ENCODE data around the gene ASTN1.

ASTN1 gene

DNA sequence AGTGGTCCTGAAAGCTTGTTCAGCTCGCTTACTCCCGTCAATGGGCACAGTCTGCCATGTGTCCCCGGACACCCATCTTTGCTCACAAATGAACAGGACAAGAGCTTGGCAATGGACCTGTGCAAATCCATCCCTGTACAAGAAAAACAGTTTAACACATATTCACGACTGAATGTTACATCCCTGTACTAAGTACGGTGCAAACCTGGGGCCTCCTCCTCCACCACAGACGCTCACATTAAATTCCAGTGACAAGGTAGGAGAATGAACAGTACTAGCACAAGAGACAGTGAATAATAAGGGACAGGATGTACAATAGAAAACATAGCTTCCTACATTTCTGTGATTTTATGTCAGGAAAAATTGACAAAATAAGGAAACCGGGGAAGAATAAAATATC is 187.7 kb downstream of the ASTN1 start:
- no peak for DNase-seq

GRCh38 chr1:176976225-176976624 is 188.3 kb downstream of the ASTN1 start:
- DNase-seq = no peak

DNA sequence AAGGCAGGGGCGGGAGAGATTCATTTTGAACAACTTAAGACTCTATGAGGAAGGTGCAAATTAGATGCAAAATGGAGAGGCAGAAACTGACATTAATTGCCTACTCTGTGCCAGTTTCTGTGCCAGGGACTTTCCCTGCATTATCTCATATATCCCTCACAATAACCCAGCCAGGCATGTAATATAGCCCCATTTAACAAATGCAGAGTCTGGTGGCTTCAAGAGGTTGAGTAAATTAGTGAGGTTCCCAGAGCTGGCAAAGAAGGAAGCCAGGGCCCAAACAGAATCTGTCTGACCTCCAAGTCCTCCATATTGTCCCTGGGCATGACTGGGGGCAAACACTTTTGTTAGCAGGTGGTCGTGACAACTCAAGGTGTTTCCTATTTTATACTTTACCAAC is 199.8 kb downstream of the ASTN1 start:
- DNase-seq = no peak

DNA sequence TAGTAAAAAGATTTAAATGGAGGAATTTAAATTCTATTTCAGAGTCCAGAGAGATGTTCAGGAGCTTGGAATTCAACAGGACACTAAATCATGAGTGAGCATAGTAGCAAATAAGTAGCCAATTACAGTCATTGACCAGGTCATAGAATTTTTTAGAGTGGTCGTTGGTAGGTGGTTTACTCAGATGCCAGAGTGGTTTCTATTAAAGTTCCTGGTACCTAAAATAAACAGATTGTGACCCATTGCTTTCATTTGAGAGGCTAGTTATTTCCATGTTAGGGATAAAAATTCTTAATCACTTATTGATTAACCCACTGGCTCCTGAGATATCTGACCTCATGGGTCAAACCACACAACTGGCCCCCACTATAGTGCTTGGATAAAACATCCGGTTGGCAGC is 201.3 kb downstream of the ASTN1 start:
- no peak for DNase-seq

DNA sequence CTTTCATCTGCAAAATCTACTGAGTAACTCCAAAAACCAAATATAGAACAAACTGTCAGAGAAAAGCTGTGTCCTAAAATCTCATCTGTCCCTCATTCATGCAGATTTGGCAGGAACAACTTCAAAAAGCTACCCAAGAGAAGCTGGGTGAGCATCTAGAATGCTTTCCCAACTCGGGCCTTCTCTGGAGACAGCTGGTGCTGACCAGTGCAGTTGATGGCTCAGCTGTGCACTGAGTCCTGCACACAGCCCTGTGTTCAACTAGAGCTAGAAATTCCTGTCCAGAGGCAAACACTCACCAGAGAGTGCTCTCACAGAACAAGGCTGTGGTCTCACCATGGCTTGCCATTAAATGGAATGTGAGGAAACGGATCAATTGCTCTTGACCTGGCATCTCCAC is 202.8 kb downstream of the ASTN1 start:
- no peak for DNase-seq

DNA sequence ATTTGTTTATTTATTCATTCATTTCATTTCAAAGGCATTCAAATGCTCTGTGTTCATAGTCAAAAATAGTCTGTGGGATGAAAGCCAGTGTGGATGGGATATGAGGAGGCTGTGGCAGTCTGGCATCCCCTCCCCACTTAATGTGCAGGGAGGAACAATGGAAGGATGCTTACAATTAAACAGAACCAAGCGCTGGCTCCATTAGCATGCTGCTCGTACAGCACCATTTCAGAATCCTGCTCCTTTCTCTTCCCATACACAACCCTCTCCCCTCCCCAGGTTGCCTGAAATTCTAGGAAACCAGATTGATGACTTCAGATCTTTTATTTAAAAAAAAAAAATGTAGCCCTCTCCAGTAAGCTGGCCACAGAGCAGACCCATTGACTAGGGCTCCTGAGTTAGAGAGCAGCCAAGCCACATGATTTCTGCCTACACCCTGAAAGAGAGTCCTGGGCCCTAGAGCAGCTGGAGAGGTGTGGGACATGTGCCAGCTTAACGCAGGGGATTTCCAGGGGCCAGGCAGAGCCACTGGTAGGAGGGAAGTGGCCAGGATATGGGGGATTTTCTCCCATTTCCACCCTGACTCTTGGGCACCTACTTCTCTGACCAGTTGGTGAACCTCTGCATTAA is 205.2 kb downstream of the ASTN1 start:
- DNase-seq = no peak

DNA sequence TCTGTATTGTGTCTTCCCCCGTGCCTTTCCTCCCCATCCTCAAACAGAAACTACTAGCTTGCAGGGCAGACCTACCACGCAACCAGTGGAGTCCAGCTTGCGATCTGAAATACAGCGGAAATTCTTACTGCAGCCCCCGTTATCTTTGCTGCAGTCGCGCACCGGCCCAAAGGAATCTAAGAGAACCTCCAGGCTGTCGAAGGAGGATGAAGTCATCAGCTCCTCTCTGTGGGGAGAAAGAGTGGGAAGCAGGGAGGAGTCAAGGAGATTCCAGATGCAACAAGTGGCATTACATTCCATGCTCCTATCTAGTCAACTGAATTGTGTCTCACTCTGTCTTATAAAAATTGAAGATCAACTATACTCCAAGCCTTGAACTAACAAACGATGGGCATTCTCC is 206.9 kb downstream of the ASTN1 start:
- DNase-seq = no peak

- no peak for DNase-seq
Observed at GRCh38 chr1:176954242-176954641, 210.3 kb downstream of the ASTN1 start.

DNA sequence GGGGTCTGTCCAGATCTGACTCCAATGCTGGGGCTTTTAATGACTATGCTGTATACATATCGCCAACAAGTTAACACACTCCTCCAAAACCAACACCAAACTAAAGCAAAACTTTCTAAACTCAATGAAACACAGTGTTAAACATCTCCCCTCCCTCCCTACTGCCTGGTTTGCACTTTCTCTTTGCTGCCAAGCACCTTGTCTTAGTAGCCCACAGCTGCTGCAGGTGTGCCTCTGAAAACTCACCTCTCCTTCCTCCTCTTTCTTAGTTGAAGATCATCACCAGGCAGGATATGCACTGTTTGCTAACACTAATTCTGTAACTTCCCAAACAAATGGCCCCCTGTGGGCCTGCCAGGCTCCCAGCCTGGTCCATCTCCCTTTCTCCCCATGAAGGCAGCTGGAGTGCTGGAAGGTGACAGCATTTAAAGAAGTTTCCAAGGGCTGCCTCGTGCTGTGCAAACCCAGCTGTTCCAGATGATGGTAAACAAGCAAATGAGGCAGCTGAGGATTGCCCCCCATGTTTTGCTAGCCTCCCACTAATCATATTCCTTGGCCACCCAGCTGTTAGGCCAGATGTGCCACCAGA is 213.7 kb downstream of the ASTN1 start:
- no peak for DNase-seq

DNA sequence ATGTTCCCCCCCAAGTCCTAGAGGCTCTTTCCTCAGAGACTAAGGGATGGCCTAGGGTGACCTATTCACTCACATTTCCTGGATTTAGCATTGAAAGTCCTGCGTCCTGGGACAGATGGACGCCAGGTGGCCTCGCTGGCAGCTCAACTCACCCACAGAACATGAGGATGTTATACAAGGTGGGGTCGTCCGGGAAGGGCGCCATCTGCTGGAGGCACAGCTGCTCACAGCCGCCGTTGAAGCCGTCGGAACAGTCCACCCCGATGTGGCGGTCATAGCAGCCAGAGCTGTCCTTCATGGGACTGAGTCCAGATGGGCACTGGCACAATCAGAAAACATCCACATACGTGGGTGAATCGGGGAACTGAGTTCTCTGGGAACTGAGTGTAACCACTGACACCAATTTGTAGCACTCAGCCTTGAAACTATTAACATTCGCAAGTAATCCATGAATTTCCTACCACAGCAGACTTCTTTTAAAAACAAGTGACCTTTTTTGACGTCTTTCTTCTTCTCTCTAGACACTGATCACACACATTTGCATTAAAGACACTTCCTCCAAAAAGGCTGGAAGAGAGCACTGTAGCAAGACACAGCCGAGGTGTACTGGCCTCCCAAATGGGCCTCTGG is 215.4 kb downstream of the ASTN1 start:
- no peak for DNase-seq

DNA sequence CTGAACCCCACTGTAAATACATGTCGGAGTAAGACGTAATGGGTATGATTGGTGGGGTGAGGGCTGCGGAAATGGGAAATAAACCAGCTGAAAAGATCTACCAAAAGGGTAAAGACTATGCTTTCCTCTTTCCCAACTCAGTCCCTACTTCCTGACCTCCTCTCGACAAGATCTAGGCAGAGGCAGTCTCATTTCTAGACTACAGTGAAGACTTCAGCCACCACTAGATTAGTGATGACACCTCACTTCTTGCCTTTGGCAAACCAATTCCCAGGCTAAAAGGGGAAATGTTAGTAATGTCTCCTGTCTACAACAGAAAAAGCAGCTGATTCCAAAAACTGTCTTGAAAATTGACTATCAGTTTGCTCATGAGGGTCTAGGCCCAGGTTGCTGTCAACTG is 219.9 kb downstream of the ASTN1 start:
- DNase-seq = no peak

DNA sequence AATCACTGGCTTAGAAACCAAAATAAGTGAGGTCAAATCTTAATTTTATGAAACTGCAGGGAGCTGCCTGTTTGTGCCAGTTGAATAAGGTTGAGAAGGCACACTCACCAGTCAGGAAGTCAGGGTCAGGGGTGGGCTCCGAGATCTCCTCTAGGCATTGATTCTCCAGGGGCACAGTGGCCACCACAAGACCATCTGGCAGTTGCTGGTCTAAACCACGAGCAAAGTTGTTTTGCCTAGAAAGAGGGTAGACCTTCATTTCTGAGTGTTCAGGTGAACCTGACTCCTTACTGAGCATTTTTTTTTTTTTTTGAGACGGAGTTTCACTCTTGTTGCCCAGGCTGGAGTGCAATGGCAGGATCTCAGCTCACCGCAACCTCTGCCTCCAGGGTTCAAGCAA is 220.7 kb downstream of the ASTN1 start:
- DNase-seq = no peak

GRCh38 chr1:176942346-176942745 is 222.2 kb downstream of the ASTN1 start:
- no peak for DNase-seq

- no peak for DNase-seq
Observed at GRCh38 chr1:176939993-176940392, 224.5 kb downstream of the ASTN1 start.

DNA sequence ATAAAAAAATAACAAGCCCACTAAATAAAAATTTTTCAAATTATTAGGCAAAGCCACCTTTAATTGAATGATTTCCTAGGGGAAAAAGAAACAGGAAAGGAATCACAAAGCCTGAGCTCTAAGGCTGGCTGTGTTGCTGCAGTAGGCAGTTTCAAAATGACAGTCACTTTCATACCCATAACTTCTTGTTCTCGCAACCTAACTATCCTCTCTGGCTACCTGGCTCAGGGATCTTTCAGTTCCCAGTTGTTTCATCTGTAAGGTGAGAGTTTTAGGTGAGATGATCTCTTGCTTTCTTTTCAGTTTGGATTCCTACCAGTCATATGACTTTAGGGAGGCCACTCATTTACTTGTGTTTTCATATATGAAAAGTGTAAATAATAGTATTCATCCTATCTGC is 226.1 kb downstream of the ASTN1 start:
- DNase-seq = no peak

- no peak for DNase-seq
Observed at GRCh38 chr1:176934370-176934769, 230.1 kb downstream of the ASTN1 start.

GRCh38 chr1:176932114-176933104 is 232.1 kb downstream of the ASTN1 start:
- DNase-seq = no peak

- no peak for DNase-seq
Observed at GRCh38 chr1:176931526-176931925, 233.0 kb downstream of the ASTN1 start.

- no peak for DNase-seq
Observed at GRCh38 chr1:176926330-176927086, 238.0 kb downstream of the ASTN1 start.

- no peak for DNase-seq
Observed at GRCh38 chr1:176925223-176925622, 239.3 kb downstream of the ASTN1 start.

DNA sequence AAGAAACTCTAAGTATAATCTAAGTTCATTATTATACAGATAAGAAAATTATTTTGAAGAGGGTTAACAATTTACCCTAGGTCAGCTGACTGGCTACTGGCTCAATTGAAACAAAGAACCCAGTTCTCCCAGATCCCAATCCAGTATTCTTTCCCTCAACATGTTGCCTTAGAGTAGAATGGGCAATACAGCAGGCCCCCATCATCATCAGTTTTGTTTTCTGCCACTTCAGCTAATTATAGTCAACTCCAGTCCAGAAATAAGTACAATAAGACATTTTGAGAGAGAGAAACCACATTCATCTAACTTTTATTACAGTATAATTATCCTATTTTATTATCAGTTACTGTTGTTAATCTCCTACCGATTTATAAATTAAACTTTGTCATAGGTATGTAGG is 241.2 kb downstream of the ASTN1 start:
- no peak for DNase-seq

Data from NCI-H2029 treated with DMSO at 0.1 percent for 48 hours (cell line).